GM12801 (cell line): ENCODE results near the gene NRCAM.

Source experiments
- CTCF ChIP-seq: IDR thresholded peaks from one replicate; pipeline ENCODE4 v1.5.1; 2011; ENCODE audit warnings: control low read depth; ENCODE audit not compliant: insufficient read length; ENCODE audit errors: extremely low read depth

NRCAM gene

GRCh38 chr7:108415821-108416536 lies 40.3 kb downstream of the NRCAM start:
- TF ChIP-seq CTCF: no peak

GRCh38 chr7:108415084-108415483 lies 41.2 kb downstream of the NRCAM start:
- TF ChIP-seq CTCF: no peak

- no peak for TF ChIP-seq CTCF
These were observed 42.3 kb downstream of the NRCAM start for GRCh38 chr7:108413782-108414492.

- TF ChIP-seq CTCF: no peak
These were observed 42.9 kb downstream of the NRCAM start for GRCh38 chr7:108413337-108413736.

DNA sequence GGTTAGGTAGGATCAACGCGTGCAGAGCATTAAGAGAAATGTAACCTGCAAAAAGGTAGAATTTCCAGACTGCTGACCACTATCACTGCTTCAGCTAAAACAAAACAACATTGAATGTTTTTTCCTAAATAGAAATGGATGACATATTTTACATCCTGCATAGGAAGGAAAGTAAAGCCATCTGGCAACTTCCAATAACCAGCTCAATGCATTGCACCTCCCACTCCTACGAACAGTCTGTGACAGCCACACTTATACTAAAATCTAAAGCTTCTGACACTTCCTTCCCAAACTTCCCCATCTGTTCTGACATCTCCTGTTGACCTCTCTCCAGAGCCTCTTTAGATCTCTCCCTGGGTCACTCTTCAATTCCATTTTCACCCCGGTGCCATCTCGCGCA lies 47.1 kb downstream of the NRCAM start:
- no peak for TF ChIP-seq CTCF

DNA sequence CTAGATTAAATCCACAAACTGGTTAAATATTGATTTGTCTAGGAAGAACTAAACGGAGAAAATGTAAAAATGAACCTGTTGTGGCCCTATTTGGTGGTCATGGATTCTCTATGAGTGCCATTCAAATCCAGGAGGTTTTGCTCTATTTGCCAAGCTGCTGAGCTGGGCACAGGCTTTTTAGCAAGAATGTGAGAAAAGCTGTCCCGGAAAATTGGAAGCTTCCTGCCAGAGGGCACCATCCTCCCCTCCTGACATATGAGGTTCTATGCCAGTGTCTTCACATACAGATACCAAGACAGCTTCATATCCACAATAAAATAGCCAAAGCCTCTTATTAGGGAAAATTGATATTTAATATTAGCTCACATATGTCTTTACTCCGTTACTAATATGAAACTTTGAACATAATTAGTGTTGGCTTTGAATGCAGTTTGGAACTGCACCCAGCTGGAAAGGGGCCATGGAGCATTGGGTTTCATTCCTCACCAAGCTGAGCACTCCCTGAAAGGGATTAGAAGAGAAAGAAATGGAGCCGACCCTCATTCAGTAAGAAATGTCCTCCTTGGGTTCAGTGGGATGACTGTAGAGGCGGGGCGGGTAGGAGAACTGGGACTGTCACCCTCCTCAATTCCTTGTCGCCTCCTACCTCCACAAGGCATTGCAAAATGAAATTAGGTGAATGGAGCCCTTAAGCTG lies 47.8 kb downstream of the NRCAM start:
- TF ChIP-seq CTCF: no peak

DNA sequence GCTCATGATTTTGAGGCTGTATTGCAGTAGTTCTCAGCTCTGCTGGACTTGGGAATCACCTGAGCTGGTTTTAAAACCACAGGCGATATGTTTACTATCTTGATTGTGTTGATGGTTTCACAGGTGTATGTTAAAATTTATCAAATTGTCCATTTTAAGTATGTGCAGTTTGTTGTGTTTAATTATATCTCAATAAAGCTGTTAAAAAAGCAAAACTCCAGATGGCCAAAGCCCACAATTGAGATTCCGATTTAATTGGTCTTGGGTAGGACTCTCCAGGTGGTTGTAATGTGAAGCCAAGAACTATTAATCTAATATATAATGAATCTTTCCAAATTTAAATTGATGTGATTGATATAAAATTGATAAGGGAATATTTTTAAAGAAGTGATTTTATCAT lies 48.6 kb downstream of the NRCAM start:
- no peak for TF ChIP-seq CTCF
